Colonic mucosa (tissue), 2 donors: ENCODE data around the gene RASGRP3. TPM values are rescaled to one million over a fixed set of nuclear protein-coding genes. Genes with fewer than 3 reads are reported as not detected.

Experiments used
- total RNA-seq, 2 donors: library from RNA; stranded (reverse); fragmentation: NEBNext Ultra II Directional in 1 of 2; extraction: Animal tissue kit (Norgen Biotek cat#: 25700) in 1 of 2; gene quantifications; one replicate each; pipeline ENCODE4 v1.2.1, GENCODE V29; 2021
- donor health status: DM: no; HTN: no; CAD: no.
- donor health status: DM: no; HTN: no; CAD: no.

RASGRP3 gene
- total RNA-seq, 2 donors from 2014 or later, result 3.6 to 3.9 TPM

Other genes with a start within 250 kb of the RASGRP3 start
- 10 to 100 TPM; 23.1 to 35.0 TPM for gene FAM98A, start 122.7 kb downstream of the RASGRP3 start, total RNA-seq